NCI-H187 treated with DMSO at 0.1 percent for 48 hours (cell line): ENCODE measurements around the gene LATS1.
"Not testable (repeated sequence)": the region's sequence is repeated elsewhere in the genome, so short reads cannot be mapped to it uniquely, and the experiment has no call there.

ENCODE experiments used
- DNase-seq: peaks from one replicate; lab custom pipeline; 2025; lab: John Stamatoyannopoulos, UW

LATS1 gene

DNA sequence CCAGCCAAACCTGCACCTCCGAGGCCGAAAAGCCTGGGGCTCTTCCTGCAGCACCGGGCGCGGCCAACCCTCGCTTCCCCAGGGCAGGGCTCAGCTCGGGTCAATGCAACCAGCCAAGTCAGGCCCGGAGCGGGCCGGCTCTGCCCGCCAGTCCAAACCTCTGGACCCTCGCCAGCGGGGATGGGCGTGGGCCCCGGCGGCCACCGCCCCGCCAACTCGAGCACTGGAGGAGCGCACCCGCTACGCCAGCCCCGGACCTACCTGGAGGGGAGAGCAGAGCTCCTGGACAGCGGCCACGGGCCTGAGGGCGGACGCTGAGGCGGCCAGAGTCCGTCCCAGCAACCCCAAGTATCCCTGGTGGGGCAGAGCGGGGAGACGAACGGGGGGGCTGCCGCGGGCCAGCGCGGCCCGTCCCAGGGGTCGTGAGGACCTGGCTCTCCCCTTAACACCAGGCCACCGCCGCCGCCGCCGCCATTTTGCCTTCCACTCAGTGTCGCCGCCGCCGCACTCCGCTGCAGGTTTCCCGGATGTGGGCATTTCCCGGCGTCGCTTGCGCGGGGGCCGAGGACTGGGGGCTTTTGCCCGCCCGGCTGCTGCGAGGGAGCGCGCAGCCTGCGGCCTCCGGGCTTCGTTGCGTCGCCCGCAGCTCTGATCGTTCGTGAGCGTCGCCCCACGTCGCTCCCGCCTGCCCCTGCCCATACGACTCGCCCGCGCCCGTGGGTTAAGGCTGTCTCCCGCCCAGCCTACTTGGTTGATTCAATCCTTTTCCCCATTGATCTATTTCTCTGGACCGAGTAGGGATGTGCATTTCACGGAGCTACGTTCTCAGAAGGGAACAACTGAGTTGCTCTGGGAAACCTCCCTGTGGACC is at the start of gene LATS1:
Gene LATS1 (minus strand): TSS at position 514 of the 871 bp plus-strand sequence. CDS start 15,975 bp downstream, outside the sequence.
- DNase-seq = no peak

DNA sequence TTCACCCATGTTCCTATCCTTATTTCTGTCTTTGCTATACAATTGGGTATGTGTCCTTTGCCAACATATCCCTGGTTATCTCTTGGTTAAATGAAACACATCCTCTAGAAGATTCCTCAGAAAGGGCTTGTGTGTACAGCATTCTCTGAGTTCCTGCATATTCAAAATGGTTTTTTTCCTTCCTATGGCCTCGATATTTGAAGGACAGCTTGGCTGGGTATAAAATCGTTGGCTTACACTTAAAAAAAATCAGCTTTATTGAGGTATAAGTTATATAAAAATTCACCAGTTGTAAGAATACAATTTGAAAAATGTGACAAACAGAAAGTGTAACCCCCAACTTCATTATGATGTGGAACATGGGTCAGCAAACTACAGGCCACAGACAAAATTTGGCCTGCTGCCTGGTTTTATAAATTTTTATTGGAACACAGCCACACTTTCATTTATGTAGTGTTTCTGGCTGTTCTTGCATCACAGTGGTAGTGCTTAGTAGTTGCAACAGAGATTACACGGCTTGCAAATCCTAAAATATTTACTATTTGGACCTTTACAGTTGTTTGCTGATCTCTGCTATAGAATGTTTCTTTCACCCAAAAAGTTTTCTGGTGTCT is 48.4 kb upstream of the LATS1 start:
- no peak for DNase-seq

DNA sequence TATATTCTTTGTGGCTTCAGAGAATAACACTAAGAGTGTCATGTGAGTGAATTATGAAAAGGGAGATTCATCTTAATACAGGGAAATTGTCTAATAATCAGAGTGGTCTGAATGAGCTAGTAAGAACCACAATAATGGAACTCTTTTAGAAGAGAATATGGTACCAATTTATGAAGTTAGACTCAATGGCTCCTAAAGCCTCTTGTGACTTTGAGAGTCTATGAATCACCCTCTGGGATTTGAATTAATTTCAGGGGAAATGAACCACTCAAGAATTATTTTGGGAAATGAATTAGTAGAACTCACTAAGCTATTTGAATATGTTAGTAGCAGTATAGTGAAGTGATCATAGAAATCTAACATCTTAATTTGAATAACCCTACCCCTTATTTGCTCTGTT is 46.0 kb upstream of the LATS1 start:
- DNase-seq = no peak

DNA sequence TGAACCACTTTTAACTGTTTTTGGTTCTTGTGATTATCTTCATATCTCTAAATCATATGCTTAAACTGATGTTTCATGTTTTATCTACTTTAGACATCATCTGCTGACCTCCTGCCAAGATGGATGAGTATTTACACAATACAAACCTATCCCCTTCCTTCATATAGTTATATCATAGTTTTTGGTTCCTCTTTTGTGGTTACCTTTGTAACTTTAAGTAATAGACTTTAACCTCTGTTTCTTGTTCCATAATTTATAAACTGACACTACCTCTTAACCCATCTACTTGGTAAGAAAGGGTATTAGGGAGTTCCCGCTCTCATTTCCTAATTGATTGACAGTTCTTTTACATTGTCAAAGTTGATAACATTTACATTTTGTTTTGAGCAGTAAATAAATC is 43.5 kb upstream of the LATS1 start:
- DNase-seq = no peak

DNA sequence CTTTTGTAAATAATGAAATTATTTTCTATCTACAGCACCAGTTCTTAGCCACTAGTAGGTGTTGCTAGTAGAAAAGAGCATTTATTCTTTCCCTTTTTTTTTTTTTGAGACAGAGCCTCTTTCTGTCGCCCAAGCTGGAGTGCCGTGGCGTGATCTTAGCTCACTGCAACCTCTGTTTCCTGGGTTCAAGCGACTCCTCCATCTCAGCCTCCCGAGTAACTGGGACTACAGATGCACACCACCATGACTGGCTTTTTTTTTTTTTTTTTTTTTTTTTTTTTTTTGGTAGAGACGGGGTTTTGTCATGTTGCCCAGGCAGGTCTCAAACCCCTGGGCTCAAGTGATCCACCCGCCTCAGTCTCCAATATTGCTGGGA is 38.3 kb upstream of the LATS1 start:
- DNase-seq = no peak

DNA sequence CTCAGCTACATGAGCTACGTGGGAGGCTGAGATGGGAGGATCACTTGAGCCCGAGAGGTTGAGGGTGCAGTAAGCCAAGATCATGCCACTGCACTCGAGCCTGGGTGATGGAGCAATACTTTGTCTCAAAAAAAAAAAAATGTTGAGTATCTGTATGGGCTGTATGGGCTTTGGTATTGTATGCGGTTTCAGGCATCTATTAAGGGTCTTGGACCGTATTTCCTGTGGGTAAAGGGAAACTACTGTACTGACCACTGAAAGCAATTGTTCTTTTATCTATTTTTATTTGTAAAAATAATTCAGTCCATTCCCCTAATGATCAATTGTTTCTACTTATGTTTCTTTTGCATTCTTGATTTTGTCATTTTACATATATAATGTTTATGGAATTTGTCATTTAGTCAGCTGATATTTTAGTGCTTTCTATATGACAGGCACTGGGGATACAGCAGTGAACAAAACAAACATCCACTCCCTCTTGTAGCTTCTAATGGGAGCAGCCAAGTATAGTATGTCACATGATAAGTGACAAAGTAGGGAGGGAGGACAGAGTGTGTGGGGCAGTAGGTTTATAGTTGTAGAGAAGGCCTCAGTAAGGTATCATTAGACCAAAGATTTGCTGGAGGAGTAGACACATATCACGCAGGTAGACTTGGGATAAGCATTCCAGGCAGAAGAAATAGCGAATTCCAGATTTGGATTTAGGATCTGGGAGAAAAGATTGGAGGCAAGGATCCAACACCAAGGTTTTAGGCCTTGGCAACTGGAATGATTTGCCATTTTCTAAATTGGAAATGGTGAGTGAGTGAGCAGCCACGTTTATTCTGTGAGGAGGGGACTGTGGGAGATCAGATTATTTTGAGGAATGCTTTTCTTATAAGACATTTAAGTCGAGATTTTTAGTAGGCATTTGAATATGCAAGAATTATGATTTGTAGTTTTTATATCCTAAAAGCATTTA is 37.7 kb upstream of the LATS1 start:
- DNase-seq = no peak

DNA sequence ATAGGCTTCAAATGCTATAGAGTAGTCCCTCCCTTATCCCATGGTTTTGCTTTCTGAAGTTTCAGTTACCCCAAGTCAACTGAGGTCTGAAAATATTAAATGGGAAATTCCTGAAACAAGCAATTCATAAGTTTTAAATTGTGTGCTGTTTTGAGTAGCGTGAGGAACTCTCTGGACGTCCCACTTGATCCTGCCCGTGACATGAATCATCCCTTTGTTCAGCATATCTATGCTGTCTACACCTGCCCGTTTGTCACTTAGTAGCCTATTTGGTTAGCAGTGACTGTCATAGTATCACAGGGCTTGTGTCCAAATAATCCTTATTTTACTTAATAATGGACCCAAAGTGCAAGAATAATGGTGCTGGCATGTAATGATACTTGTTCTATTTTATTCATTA is 36.6 kb upstream of the LATS1 start:
- no peak for DNase-seq

DNA sequence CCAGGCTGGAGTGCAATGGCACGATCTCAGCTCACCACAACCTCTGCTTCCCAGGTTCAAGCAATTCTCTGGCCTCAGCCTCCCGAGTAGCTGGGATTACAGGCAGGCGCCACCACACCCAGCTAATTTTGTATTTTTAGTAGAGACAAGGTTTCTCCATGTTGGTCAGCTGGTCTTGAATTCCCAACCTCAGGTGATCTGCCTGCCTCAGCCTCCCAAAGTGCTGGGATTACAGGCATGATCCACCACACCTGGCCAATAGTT is 35.4 kb upstream of the LATS1 start:
- not testable (repeated sequence) for DNase-seq

DNA sequence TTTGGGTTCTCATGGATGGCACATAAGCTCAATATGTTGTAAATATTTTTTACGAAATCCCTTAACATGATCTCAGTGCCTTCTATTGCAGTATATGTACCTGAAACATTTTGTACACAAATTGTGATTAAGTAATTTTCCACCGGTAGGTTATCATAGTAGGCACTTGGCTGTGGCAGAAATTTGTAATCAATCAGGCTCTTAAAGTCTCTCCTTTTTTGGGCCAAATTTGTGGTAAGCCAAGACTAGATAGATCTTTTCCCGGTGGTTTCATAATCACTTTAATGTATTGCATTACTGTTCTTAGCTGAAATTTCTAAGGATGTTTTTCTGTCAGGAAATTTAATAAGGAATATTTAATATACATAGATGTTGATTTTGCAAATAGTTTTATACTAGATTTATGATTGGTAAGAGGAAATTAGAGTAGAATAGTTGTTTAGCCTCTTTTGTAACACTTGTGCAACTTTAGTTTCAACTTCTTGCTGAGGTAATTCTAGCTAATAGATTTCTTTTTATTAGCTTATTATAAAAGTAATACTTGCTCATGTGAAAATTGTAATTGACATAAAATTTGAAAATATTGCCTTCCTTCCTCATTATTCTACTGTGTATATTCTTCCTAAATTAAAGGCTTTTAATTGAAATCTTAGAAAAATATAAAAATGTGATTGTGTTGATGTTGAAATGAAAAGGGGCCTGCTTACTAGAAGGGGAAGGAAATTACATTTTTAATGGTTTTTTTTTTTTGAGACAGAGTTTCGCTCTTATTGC is 34.9 kb upstream of the LATS1 start:
- no peak for DNase-seq

DNA sequence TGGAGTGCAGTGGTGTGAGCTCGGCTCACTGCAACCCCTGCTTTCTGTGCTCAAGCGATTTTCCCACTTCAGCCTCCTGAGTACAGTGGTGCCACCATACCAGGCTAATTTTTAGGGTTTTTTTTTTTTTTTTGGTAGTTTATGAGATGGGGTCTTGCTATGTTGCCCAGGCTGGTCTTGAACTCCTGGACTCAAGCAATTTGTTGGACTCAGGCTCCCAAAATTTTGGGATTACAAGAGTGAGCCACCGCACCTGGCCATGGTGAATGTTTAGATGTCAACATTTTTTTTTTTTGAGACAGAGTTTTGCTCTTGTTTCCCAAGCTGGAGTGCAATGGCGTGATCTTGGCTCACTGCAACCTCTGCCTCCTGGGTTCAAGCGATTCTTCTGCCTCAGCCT is 34.0 kb upstream of the LATS1 start:
- DNase-seq = not testable (repeated sequence)

DNA sequence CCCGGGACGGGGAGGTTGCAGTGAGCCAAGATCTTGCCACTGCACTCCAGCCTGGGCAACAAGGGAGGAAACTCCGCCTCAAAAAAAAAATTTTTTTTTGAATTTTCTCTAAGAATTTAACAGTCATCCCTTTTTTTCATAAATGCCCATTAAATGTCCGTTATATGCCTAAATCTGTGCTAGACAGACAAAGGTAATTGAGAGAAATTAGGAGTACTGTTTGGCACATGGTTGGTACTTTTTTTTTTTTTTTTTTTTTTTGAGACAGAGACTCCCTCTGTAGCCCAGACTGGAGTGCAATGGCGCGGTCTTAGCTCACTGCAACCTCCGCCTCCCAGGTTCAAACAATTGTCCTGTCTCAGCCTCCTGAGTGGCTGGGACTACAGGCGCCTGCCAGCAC is 33.3 kb upstream of the LATS1 start:
- DNase-seq = no peak

DNA sequence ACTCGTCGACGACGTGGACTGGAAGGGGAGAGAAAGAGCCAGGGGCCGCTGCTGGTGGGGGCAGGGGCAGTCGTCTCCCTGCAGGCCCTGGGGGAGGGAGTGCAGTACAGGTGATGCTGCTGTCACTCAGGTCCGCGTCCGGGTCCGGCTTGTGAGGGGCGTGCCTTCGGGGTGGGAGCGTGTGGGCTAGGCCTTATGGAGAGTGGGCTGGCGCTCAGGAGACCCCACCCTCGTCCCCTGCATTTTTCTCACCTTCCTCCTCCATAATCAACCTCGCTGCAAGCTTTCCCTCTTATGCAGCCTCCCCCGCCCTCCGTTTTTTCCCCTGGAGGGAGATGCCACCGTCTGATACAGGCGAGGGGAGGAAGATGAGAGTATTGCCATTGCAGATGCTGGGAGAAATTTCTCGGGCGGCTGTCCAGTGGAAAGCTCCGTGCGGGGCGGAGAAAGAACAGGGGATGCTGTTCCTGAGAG is 32.3 kb upstream of the LATS1 start:
- DNase-seq = no peak

DNA sequence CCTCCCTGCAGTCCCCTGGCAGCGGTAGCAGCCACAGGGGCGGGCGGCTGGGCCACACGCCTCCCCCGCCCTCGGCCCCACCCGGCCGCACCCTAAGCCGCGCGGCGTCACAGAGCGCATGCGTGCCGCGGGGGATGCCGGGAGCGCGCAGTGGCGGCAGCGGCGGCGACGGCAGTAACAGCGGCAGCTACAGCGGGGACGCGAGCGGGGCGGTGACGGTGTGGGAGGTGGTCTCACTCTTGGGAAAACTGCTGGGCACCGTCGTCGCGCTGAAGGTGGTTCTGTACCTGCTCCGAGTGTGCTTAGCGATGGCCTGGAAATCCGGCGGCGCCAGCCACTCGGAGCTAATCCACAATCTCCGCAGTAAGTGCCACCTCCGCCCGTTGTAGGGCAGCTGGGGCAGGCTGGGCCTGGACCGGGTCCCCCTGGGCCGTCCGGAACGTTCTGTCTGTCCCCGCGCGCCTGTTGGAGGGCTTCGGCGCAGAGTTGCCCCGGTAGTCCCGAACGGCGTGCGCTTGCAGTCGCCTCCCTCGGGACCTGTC is 31.8 kb upstream of the LATS1 start, which contains the start of gene PCMT1:
Gene PCMT1 (plus strand): TSS at position 148 of the 542 bp plus-strand sequence. CDS start 161 bp downstream, at position 309.
- no peak for DNase-seq

DNA sequence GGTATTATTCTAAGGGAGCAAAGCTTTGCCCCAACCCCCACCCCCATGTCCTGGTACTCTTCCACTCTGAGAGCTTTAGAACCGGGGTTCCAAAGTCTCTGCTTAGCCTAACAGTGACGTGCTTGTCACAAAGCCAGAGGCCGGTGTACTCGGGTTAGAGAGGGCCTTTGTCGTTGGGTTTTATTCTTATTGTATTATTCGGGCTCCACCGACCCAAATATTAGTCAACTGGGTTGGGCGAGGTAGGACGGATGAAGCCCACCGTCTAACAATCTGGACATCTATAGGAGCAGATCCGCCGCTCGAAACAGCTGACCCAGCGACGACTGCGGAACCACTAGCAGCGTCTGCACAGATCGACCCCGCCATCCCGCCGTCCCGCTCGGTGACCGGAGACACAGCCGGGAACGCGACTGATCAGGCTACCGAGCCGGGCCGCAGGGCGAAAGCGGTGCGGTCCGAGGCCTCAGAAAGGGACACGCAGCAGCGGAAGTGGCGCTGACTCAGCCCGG is 31.2 kb upstream of the LATS1 start:
- DNase-seq = not testable (repeated sequence)

DNA sequence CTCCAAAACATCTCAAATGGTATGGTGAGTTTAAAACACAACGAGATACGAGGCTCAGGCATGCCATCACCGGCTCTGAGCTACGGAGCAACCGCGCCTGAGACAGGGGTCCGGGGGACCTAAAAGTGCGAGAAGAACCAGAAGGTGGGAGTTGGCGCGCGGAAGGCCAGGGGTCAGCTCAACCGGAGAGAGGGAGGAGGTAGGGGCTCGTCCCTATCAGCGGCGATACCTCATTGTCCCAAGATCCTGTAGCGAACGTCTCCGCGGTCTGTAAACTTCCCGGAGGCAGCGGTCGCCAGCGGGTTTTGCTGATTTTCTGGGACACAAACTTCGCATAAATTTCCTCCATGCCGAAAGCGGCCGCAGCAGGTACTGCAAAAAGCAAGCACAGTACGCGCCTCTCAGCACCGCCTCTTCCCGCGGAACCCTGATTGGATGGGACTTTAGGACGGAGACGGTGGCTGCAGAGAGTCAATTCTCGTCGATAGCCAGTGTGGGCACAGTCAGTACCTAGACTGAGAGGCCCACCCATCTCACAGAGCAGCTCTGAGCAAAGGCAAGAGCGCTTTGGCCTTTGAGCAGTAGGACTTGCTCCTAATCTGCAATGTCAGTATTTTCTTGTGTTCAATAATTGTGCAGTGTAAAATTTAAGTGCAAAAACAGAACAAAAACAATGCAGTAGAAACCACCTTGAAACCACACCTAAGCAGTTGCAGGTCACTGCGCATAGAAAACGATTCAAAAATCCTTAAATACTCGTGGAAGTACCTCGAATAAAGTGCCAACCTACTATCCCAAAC is 28.4 kb upstream of the LATS1 start, which contains the start of gene NUP43:
Gene NUP43 (minus strand): TSS at position 383 of the 800 bp plus-strand sequence. CDS start 34 bp downstream, at position 349.
- peak; percentile 78 for DNase-seq

DNA sequence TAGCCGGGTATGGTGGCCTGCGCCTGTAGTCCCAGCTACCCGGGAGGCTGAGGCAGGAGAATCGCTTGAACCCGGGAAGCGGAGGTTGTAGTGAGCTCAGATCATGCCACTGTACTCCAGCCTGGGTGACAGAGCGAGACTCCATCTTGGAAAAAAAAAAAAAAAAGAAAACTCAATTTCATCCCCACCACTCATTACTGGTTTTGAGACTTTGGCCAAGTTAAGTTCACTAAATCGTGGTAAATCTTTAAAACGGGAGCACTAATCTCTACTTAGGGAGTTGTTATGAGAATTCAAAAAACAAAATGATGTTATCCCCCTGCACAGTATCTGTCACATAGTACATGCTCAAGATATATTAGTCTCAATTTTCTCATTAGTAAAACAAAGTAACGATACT is 27.4 kb upstream of the LATS1 start:
- not testable (repeated sequence) for DNase-seq

DNA sequence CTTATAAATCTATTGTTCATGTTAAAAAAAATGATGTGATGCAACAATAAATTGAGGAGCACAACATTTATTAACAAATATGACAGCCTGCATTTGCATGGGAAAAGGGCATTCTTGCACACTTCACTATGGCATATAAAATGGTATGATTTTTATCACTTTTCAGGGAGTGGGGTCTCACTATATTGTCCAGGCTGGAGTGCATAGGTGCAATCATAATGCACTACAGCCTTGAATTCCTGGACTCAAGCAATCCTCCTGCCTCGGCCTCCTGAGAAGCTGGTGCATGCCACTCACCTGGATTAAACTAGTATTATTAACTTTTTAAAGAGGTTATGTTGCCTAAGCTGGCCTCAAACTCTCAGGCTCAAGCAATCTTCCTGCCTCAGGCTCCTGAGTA is 17.0 kb upstream of the LATS1 start:
- DNase-seq = no peak

DNA sequence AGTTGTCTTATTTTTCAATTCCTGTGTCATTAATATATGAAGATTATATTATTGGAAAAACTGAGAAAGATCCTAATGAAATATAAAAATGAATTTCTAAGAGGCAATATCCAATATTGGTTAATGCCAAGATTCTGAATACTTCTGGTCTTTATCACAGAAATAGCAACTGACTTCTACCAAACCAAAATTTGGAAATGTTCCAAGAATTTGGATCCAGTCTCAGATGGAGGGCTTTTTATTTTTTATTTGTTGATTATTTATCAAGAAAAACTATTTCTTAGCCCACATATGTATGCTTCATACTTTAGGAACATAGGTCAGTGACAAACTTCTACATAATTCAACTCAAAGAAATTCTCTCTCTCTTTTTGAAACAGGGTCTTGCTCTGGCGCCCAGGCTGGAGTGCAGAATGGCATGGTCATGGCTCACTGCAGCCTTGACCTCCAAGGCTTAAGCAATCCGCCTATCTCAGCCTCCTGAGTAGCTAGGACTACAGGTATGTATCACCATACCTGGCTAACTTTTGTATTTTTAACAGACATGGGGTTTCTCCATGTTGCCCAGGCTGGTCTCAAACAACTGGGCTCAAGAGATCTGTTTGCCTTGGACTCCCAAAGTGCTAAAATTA is 15.3 kb upstream of the LATS1 start:
- DNase-seq = no peak

DNA sequence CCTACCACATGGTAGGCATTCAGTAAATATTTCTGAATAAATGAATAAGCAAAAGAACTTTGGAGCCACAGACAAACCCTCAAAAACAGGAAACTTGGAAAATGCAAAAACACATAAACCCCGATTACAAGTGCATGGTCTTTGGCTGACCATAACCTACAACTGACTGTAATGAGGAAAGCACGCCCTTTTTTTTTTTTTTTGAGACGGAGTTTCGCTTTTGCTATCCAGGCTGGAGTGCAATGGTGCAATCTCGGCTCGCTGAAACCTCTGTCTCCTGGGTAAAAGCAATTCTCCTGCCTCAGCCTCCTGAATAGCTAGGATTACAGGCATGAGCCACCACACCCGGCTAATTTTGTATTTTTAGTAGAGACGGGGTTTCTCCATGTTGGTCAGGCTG is 11.9 kb upstream of the LATS1 start:
- no peak for DNase-seq
